WTC11 (cell line): ENCODE measurements around the gene TBC1D24.

Experiments
- CTCF ChIP-seq: fragments of 200-600 bp; IDR thresholded peaks from 2 replicates; pipeline ENCODE4 v1.8.0; 2022; ENCODE audit warnings: antibody characterized with exemption
- ESRRA ChIP-seq: sonication (generic); formaldehyde crosslinking; IDR thresholded peaks from 2 replicates; pipeline ENCODE4 v1.8.1; 2022; ENCODE audit warnings: mild to moderate bottlenecking, missing genetic modification reagents, borderline replicate concordance
- FOXP1 ChIP-seq: sonication (generic); formaldehyde crosslinking; IDR thresholded peaks from 2 replicates; pipeline ENCODE4 v1.8.0; 2022; ENCODE audit warnings: missing genetic modification reagents, mild to moderate bottlenecking, moderate library complexity, borderline replicate concordance
- RORB ChIP-seq: fragments of 250-450 bp; sonication (Bioruptor Pico); IDR thresholded peaks from 2 replicates; pipeline ENCODE4 v1.9.0; 2021; ENCODE audit warnings: mild to moderate bottlenecking
- USF2 ChIP-seq: sonication (generic); formaldehyde crosslinking; IDR thresholded peaks from 2 replicates; pipeline ENCODE4 v1.8.1; 2023; ENCODE audit warnings: mild to moderate bottlenecking, missing genetic modification reagents, moderate library complexity
- ZBTB43 ChIP-seq: sonication (generic); formaldehyde crosslinking; IDR thresholded peaks from 2 replicates; pipeline ENCODE4 v1.8.1; 2023; ENCODE audit warnings: mild to moderate bottlenecking, missing genetic modification reagents

GRCh38 chr16:2487903-2488531 lies 13.1 kb downstream of the TBC1D24 start:
- TF ChIP-seq FOXP1 (CRISPR knock-in tag) (no peak), ZBTB43 (CRISPR knock-in tag) (no peak), CTCF (no peak), RORB (CRISPR knock-in tag) (no peak), USF2 (CRISPR knock-in tag) (no peak), ESRRA (CRISPR knock-in tag) (no peak)
